ENCODE data around the gene CTSH. TPM values are rescaled to one million over a fixed set of nuclear protein-coding genes. Genes with fewer than 3 reads are reported as not detected.
A peak's percentile ranks its signal among the peaks of the same experiment; 100 is the strongest.

CTSH gene
- total and polyA plus RNA-seq, 2 experiments from 2014 or later: 1.7 to 5.2 TPM

GRCh38 chr15:78933823-78934654 lies 10.8 kb downstream of the CTSH start:
- WGBS, 2 experiments (ENCODE audit: low coverage in 1 of 2, low lambda C conversion rate in 2 of 2, missing lambda C conversion rate in 2 of 2): 52 to 53% methylated on average over 19 to 20 of the region's 20 CpGs
- TF ChIP-seq EZH2phosphoT487 (IDR thresholded peaks at IDR 0.05; ENCODE audit: insufficient read depth, low read depth) (no peak), EZH2 (IDR thresholded peaks at IDR 0.05; ENCODE audit: insufficient read depth, poor library complexity, severe bottlenecking) (no peak)
- H3K9me3 ChIP-seq (ENCODE audit: low read depth): no peaks in the 10 kb centered on the region
- H3K9me2 ChIP-seq (ENCODE audit: insufficient read depth): no peaks in the 10 kb centered on the region
- H4K20me1 ChIP-seq (ENCODE audit: insufficient read depth): no peaks in the 10 kb centered on the region
- H2AFZ ChIP-seq: no peak overlapping the region
- no peak overlapping the region for H3K4me3 ChIP-seq
- H3K27me3 ChIP-seq (replicated peaks; ENCODE audit: insufficient read depth): peaks cover 18% of the 10 kb centered on the region; the same call in 1 of the 2 replicates
- in situ Hi-C loops (cut with MboI): no loop called here
- H3K27ac ChIP-seq: no peak overlapping the region
- H3F3A ChIP-seq (ENCODE audit: insufficient read depth): no peaks in the 10 kb centered on the region
- no peaks in the 10 kb centered on the region for H3K79me2 ChIP-seq (ENCODE audit: insufficient read depth)
- no peak overlapping the region for H3K4me2 ChIP-seq (ENCODE audit: unreplicated experiment)
- peak; percentile 37 for DNase-seq
- no peaks in the 10 kb centered on the region for H3K36me3 ChIP-seq (ENCODE audit: low read depth)
- no peak overlapping the region for H3K9ac ChIP-seq
- H3K4me1 ChIP-seq (ENCODE audit: insufficient read depth): peaks cover 9% of the 10 kb centered on the region

DNA sequence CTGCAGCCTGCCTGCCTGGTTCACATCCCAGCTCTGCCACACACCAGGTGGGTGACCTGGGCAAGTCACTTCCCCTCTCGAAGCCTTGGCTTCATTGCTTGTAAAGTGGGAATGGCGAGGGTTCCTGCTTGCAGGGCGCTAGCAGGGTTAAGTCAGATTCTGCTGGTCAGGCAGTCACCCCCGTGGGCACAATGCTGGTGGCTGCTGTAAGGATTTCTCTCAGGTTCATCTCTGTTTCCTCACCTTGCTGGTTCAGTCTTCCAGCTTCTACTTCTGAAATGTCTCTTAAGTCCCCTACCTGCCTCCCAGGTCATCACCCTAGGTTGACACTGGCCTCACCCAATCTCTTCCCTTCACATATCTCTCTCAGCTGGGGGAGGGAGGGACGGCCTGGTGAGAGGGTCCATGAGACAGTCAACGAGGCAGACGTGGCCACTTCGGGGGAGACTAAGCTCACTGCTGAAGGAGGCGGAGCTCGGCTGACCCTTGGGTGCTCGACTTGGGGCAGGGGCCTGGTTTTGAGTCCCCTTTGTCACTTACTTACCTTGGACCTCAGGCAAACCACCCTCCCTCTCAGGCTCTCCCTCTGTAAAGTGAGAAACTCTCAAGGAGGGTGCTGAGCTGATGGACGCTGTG lies 11.5 kb downstream of the CTSH start:
- TF ChIP-seq EZH2 (IDR thresholded peaks at IDR 0.05; ENCODE audit: insufficient read depth, poor library complexity, severe bottlenecking) (no peak), EZH2phosphoT487 (IDR thresholded peaks at IDR 0.05; ENCODE audit: insufficient read depth, low read depth) (no peak)
- no peaks in the 10 kb centered on the region for H4K20me1 ChIP-seq (ENCODE audit: insufficient read depth)
- in situ Hi-C loops (cut with MboI): no loop called here
- H3K79me2 ChIP-seq (ENCODE audit: insufficient read depth): no peaks in the 10 kb centered on the region
- H3K4me2 ChIP-seq (ENCODE audit: unreplicated experiment): no peak overlapping the region
- WGBS, 2 experiments (ENCODE audit: low coverage in 1 of 2, low lambda C conversion rate in 2 of 2, missing lambda C conversion rate in 2 of 2): 70 to 76% methylated on average over 12 of the region's 12 CpGs
- H3K9me2 ChIP-seq (ENCODE audit: insufficient read depth): no peaks in the 10 kb centered on the region
- no peak overlapping the region for H2AFZ ChIP-seq
- H3K4me3 ChIP-seq: no peak overlapping the region
- no peak for DNase-seq
- H3K27me3 ChIP-seq (replicated peaks; ENCODE audit: insufficient read depth): peaks cover 15% of the 10 kb centered on the region; the same call in 1 of the 2 replicates
- H3K9ac ChIP-seq: no peak overlapping the region
- H3F3A ChIP-seq (ENCODE audit: insufficient read depth): no peaks in the 10 kb centered on the region
- H3K27ac ChIP-seq: no peak overlapping the region
- no peaks in the 10 kb centered on the region for H3K9me3 ChIP-seq (ENCODE audit: low read depth)
- no peaks in the 10 kb centered on the region for H3K36me3 ChIP-seq (ENCODE audit: low read depth)
- H3K4me1 ChIP-seq (ENCODE audit: insufficient read depth): peaks cover 9% of the 10 kb centered on the region

GRCh38 chr15:78932258-78932808 lies 12.5 kb downstream of the CTSH start:
- H3K27me3 ChIP-seq (replicated peaks; ENCODE audit: insufficient read depth): peaks cover 15% of the 10 kb centered on the region; the same call in 1 of the 2 replicates
- H3K36me3 ChIP-seq (ENCODE audit: low read depth): 0 out of 2 replicates have a peak, but pooled peaks cover 4% of the 10 kb centered on the region
- H3K27ac ChIP-seq: no peak overlapping the region
- in situ Hi-C loops (cut with MboI): no loop called here
- no peak overlapping the region for H3K4me3 ChIP-seq
- H3K9ac ChIP-seq: no peak overlapping the region
- no peak for TF ChIP-seq EZH2phosphoT487 (IDR thresholded peaks at IDR 0.05; ENCODE audit: insufficient read depth, low read depth)
- TF ChIP-seq EZH2 (IDR thresholded peaks at IDR 0.05; ENCODE audit: insufficient read depth, poor library complexity, severe bottlenecking): no peak
- H3K4me2 ChIP-seq (ENCODE audit: unreplicated experiment): no peak overlapping the region
- WGBS, 2 experiments (ENCODE audit: low coverage in 1 of 2, low lambda C conversion rate in 2 of 2, missing lambda C conversion rate in 2 of 2): 88 to 92% methylated on average over 13 of the region's 13 CpGs
- DNase-seq: no peak
- H3F3A ChIP-seq (ENCODE audit: insufficient read depth): peaks cover under 1% of the 10 kb centered on the region; the same call in 1 of the 2 replicates
- H3K4me1 ChIP-seq (ENCODE audit: insufficient read depth): peaks cover 9% of the 10 kb centered on the region
- no peak overlapping the region for H2AFZ ChIP-seq
- no peaks in the 10 kb centered on the region for H3K9me3 ChIP-seq (ENCODE audit: low read depth)
- H4K20me1 ChIP-seq (ENCODE audit: insufficient read depth): no peaks in the 10 kb centered on the region
- H3K9me2 ChIP-seq (ENCODE audit: insufficient read depth): no peaks in the 10 kb centered on the region
- no peaks in the 10 kb centered on the region for H3K79me2 ChIP-seq (ENCODE audit: insufficient read depth)

- Histone ChIP-seq H4K20me1 (ENCODE audit: insufficient read depth) (no peaks in the 10 kb centered on the region), H3F3A (ENCODE audit: insufficient read depth) (peaks cover 7% of the 10 kb centered on the region), H3K9ac (no peak overlapping the region), H3K4me3 (no peak overlapping the region), H3K27ac (no peak overlapping the region), H3K9me2 (ENCODE audit: insufficient read depth) (no peaks in the 10 kb centered on the region), H3K4me2 (ENCODE audit: unreplicated experiment) (no peak overlapping the region), H3K79me2 (ENCODE audit: insufficient read depth) (no peaks in the 10 kb centered on the region), H3K4me1 (ENCODE audit: insufficient read depth) (peaks cover 9% of the 10 kb centered on the region), H3K27me3 (replicated peaks; ENCODE audit: insufficient read depth) (peaks cover 15% of the 10 kb centered on the region; the same call in 1 of the 2 replicates), H3K36me3 (ENCODE audit: low read depth) (0 out of 2 replicates have a peak, but pooled peaks cover 4% of the 10 kb centered on the region), H2AFZ (no peak overlapping the region), H3K9me3 (ENCODE audit: low read depth) (no peaks in the 10 kb centered on the region)
- TF ChIP-seq EZH2 (IDR thresholded peaks at IDR 0.05; ENCODE audit: insufficient read depth, poor library complexity, severe bottlenecking) (no peak), EZH2phosphoT487 (IDR thresholded peaks at IDR 0.05; ENCODE audit: insufficient read depth, low read depth) (no peak)
- no peak for DNase-seq
- WGBS, 2 experiments (ENCODE audit: low coverage in 1 of 2, low lambda C conversion rate in 2 of 2, missing lambda C conversion rate in 2 of 2): 61 to 63% methylated on average over 21 of the region's 21 CpGs
- in situ Hi-C loops (cut with MboI): no loop called here
Observed at GRCh38 chr15:78931439-78932257, 13.2 kb downstream of the CTSH start.

All from GM23248 (cell line).